Erythroblast (primary cell): ENCODE results near the gene ZPR1.

ENCODE experiments used
- GATA1 ChIP-seq: IDR thresholded peaks from 2 replicates; pipeline ENCODE4 v1.6.1; 2011; ENCODE audit warnings: low read depth, mild to moderate bottlenecking, control low read depth, low read length, moderate library complexity
- POLR2A ChIP-seq: IDR thresholded peaks from 2 replicates; pipeline ENCODE4 v1.6.1; 2011; ENCODE audit warnings: mild to moderate bottlenecking, low read length

DNA sequence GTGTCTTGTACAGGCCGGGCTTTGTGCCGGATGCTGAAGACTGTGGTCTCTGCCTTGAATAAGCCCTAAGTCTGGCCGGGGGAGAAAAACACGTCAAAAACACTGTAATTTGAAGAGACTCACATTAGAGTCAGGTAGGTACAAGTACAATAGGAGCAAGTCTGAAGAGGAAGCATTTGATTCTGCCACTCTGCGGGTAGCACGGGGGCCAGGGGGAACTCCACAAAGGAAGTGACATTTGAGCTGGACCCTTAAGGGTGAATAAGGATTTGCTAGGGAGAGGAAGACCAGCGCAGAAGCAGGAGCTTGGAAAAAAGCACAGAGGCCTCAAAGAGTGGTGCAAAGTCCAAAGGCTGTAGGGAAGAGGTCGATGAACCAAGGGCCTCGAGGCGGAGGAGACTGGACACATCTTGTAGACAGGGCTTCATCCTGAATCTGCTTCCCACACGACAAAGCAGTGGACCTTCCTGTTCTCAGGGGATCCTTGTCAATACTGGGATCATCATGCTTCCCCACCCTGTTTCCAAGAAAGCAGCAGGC lies 53.8 kb downstream of the ZPR1 start:
- TF ChIP-seq POLR2A (no peak), GATA1 (no peak)
